Smooth muscle cell (in vitro differentiated cells): Measurements from ENCODE around the gene SYNDIG1L. TPM values are rescaled to one million over a fixed set of nuclear protein-coding genes. Genes with fewer than 3 reads are reported as not detected.

Source experiments
- DNase-seq: peaks from one replicate; lab custom pipeline; 2025; ENCODE audit not compliant: unreplicated experiment; lab: John Stamatoyannopoulos, UW
- H2AFZ ChIP-seq: fragments of 200-600 bp; sonication (generic); 2 replicates; pipeline ENCODE4 v1.6.0; 2016; ENCODE audit warnings: antibody characterized with exemption, low read depth, mild to moderate bottlenecking
- H3F3A ChIP-seq: fragments of 200-600 bp; sonication (generic); 2 replicates; pipeline ENCODE4 v1.6.0; 2017; ENCODE audit warnings: antibody characterized with exemption, low read depth
- H3K27ac ChIP-seq: fragments of 200-600 bp; sonication (generic); 2 replicates; pipeline ENCODE4 v1.5.1; 2016; ENCODE audit warnings: low read depth, mild to moderate bottlenecking
- H3K27me3 ChIP-seq: fragments of 200-600 bp; sonication (generic); 2 replicates; pipeline ENCODE4 v1.6.1; 2016; ENCODE audit warnings: low read depth, mild to moderate bottlenecking
- H3K36me3 ChIP-seq: fragments of 200-600 bp; sonication (generic); 2 replicates; pipeline ENCODE4 v1.5.1; 2016; ENCODE audit warnings: low read depth
- H3K4me1 ChIP-seq: fragments of 200-600 bp; sonication (generic); 2 replicates; pipeline ENCODE4 v1.5.1; 2016; ENCODE audit warnings: low read depth
- H3K4me2 ChIP-seq: fragments of 200-600 bp; sonication (generic); 2 replicates; pipeline ENCODE4 v1.6.0; 2016; ENCODE audit warnings: mild to moderate bottlenecking
- H3K4me3 ChIP-seq: fragments of 200-600 bp; sonication (generic); 2 replicates; pipeline ENCODE4 v1.5.1; 2016; ENCODE audit warnings: mild to moderate bottlenecking
- H3K79me2 ChIP-seq: fragments of 200-600 bp; sonication (generic); 2 replicates; pipeline ENCODE4 v1.6.0; 2016; ENCODE audit warnings: low read depth, mild to moderate bottlenecking
- H3K9ac ChIP-seq: fragments of 200-600 bp; sonication (generic); 2 replicates; pipeline ENCODE4 v1.6.0; 2016; ENCODE audit warnings: low read depth
- H3K9me3 ChIP-seq: fragments of 200-600 bp; sonication (generic); replicated peaks from 2 replicates; pipeline ENCODE4 v1.5.1; 2016; ENCODE audit warnings: low read depth
- H4K20me1 ChIP-seq: fragments of 200-600 bp; sonication (generic); 2 replicates; pipeline ENCODE4 v1.6.0; 2016; ENCODE audit warnings: low read depth
- CTCF ChIP-seq: fragments of 200-600 bp; sonication (generic); IDR thresholded peaks from 2 replicates; pipeline ENCODE4 v1.5.1; 2017; ENCODE audit warnings: borderline replicate concordance, mild to moderate bottlenecking, antibody characterized with exemption; ENCODE audit not compliant: insufficient read depth, poor library complexity, severe bottlenecking
- WGBS: methylation state at CpG from one replicate; pipeline ENCODE4 v1.1.7; 2016; ENCODE audit warnings: low lambda C conversion rate; 5-methylcytosine and 5-hydroxymethylcytosine counted together
- polyA plus RNA-seq: library from polyadenylated mRNA; unstranded; fragments of >200 nt; fragmentation: Nextera tagmentation; extraction: Ambion mirVana; gene quantifications from 2 replicates; pipeline ENCODE4 v1.2.1, GENCODE V29; 2016
- total RNA-seq: library from RNA; depleted of rRNA; stranded (reverse); fragments of >200 nt; gene quantifications from 2 replicates; pipeline ENCODE4 v1.2.3, GENCODE V29; 2014

Gene SYNDIG1L
- total and polyA plus RNA-seq, 2 experiments from 2014 or later, result not detected

- peaks cover 17% of the 10 kb centered on the region for H3K4me1 ChIP-seq
- no peak overlapping the region for H2AFZ ChIP-seq
- WGBS, result 95% methylated on average over 12 of the region's 12 CpGs
- H3F3A ChIP-seq, result no peaks in the 10 kb centered on the region
- peaks cover 59% of the 10 kb centered on the region for H3K27me3 ChIP-seq
- no peak overlapping the region for H3K27ac ChIP-seq
- no peaks in the 10 kb centered on the region for H4K20me1 ChIP-seq
- H3K4me2 ChIP-seq, result no peak overlapping the region
- no peak overlapping the region for H3K9ac ChIP-seq
- H3K79me2 ChIP-seq, result no peaks in the 10 kb centered on the region
- H3K9me3 ChIP-seq, result no peaks in the 10 kb centered on the region
- no peak overlapping the region for H3K4me3 ChIP-seq
- no peaks in the 10 kb centered on the region for H3K36me3 ChIP-seq
- no peak for DNase-seq
- no peak for TF ChIP-seq CTCF
Measured at GRCh38 chr14:74403619-74404417, 22.2 kb downstream of the SYNDIG1L start.

DNA sequence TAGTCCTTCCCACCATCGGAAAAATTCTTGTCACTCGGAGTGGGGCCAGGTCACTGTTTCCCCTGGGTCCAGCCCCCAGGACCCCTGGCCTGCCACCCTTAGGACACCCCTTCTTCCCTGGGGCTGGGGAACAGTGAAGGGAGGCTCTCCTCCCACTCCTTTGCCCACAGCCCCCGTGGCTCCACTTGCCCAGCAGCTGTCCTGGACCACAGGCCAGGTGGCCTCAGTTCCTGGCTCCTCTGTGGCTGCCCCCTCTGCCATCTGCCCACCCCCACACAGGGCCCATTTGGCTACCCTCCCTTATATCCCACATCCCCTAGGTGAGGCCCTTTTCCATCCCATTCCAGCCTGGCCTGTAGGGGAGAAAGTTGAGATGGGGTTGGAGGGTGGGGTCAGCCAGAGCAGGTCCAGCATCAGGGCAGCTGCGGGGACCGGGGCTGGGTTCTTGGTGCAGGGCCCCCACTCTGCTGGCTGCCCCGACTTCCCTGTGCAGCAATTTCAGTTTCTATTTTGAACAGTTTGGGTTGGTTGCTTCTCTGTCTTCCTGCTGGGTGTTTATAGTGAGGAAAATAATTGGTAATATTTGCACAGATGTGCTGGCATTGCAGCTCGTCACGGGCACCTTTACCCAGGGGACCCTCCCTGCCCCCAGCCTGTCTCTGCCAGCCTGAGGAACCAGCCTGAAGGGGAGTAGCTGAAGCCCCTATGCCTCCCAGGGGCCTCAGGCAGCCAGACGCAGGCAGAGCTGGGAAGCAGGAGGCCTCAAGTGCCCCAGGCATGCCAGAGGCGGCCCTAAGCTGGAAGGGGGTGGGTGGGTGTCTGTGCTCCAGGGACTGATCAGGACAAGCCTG lies 23.4 kb downstream of the SYNDIG1L start:
- Histone ChIP-seq H4K20me1 (no peaks in the 10 kb centered on the region), H3K4me3 (no peak overlapping the region), H2AFZ (no peak overlapping the region), H3K9me3 (no peaks in the 10 kb centered on the region), H3K4me1 (peaks cover 17% of the 10 kb centered on the region), H3K79me2 (no peaks in the 10 kb centered on the region), H3F3A (no peaks in the 10 kb centered on the region), H3K36me3 (no peaks in the 10 kb centered on the region), H3K27ac (no peak overlapping the region), H3K27me3 (peaks cover 71% of the 10 kb centered on the region), H3K4me2 (peak overlapping the region; percentile 52), H3K9ac (no peak overlapping the region)
- no peak for DNase-seq
- WGBS, result 75% methylated on average over 10 of the region's 10 CpGs
- TF ChIP-seq CTCF, result no peak

GRCh38 chr14:74401504-74402241 lies 24.3 kb downstream of the SYNDIG1L start:
- H3K27me3 ChIP-seq, result peaks cover 74% of the 10 kb centered on the region
- H3K9me3 ChIP-seq, result no peaks in the 10 kb centered on the region
- H3K9ac ChIP-seq, result no peak overlapping the region
- DNase-seq, result no peak
- H3K4me2 ChIP-seq, result peak overlapping the region; percentile 52
- H3K79me2 ChIP-seq, result no peaks in the 10 kb centered on the region
- no peaks in the 10 kb centered on the region for H3F3A ChIP-seq
- no peaks in the 10 kb centered on the region for H3K36me3 ChIP-seq
- 13% methylated on average over 12 of the region's 12 CpGs for WGBS
- no peak for TF ChIP-seq CTCF
- no peak overlapping the region for H3K27ac ChIP-seq
- H3K4me3 ChIP-seq, result no peak overlapping the region
- peaks cover 17% of the 10 kb centered on the region for H3K4me1 ChIP-seq
- no peaks in the 10 kb centered on the region for H4K20me1 ChIP-seq
- H2AFZ ChIP-seq, result peak overlapping the region; percentile 82
